Measurements from ENCODE around the gene SLC6A7. TPM values are rescaled to one million over a fixed set of nuclear protein-coding genes. Genes with fewer than 3 reads are reported as not detected.
A peak's percentile ranks its signal among the peaks of the same experiment; 100 is the strongest.

Gene SLC6A7
- total RNA-seq, 1 experiment from 2014 or later, result not detected

DNA sequence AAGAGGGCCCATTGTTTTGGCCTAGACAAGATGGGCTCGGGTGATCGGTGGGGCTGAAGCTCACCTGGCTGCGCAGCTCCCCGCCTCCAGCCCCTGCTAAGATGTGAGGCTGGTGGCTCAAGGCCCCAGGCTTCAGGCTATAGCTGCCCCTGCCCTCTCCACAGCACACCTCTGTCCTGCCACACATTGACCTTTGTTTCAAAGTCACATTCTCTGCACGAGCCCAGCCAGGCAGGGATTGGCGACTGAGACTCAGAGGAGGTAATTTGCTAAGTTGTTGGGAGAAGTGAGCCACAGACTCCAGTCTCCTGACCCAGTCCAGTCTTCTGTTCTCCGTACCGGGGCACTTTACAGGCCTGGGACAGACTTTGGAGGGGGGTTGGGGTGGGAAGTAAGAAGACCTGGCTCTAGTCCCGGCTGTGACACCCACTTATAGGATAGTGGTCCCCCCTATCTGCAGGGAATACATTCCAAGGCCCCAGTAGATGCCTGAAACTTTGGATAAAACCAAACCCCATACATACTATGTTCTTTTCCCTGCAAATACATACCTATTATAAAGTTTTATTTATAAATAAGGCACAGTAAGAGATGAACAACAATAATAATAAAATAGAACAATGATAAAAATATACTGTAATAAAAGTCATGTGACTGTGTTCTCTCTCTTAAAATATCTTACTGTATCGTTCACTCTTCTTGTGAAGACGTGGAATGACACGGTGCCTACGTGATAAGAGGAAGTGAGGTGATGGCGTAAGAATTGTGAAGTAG, 47.5 kb upstream of the SLC6A7 start:
- H3K36me3 ChIP-seq (ENCODE audit: low read depth), result no peaks in the 10 kb centered on the region
- peak overlapping the region; percentile 85; the same call in 1 of the 2 replicates for H3K27ac ChIP-seq
- TF ChIP-seq EZH2 (IDR thresholded peaks at IDR 0.05; ENCODE audit: low read depth) (no peak), CTCF (conservative IDR thresholded peaks at IDR 0.05) (no peak)
- no TSS peak for BruUV-seq (replicated peaks)
- peaks cover 17% of the 10 kb centered on the region for H3K4me1 ChIP-seq (replicated peaks; ENCODE audit: insufficient read depth)
- no peaks in the 10 kb centered on the region for H4K20me1 ChIP-seq (ENCODE audit: insufficient read depth)
- H3K9me3 ChIP-seq (ENCODE audit: insufficient read depth, low read depth), result no peaks in the 10 kb centered on the region
- ChIA-PET CTCF (interaction anchor here (0.5 kb wide), 1 partner anchor 268 kb away, joined by 4 read pairs; no protein-coding TSS in a partner anchor), POLR2A (ENCODE audit: unreplicated experiment) (interaction anchor here (0.6 kb wide), 1 partner anchor 822 kb away, joined by 3 read pairs; no protein-coding TSS in a partner anchor)
- H3K27me3 ChIP-seq (ENCODE audit: insufficient read depth, low read depth), result no peaks in the 10 kb centered on the region
- no peak for DNase-seq
- no peak overlapping the region for H2AFZ ChIP-seq
- no peak overlapping the region for H3K4me3 ChIP-seq
- H3F3A ChIP-seq (ENCODE audit: insufficient read depth, low read depth), result peaks cover 10% of the 10 kb centered on the region
- H3K4me2 ChIP-seq, result peak overlapping the region; percentile 62
- intact Hi-C loops (cut with micrococcal nuclease; ENCODE audit: unreplicated experiment), result no loop called here
- no peaks in the 10 kb centered on the region for H3K79me2 ChIP-seq (ENCODE audit: low read depth)
- H3K9me2 ChIP-seq (ENCODE audit: insufficient read depth), result no peaks in the 10 kb centered on the region

GRCh38 chr5:150142959-150143349, 46.9 kb upstream of the SLC6A7 start:
- TF ChIP-seq CTCF (conservative IDR thresholded peaks at IDR 0.05), result no peak
- ChIA-PET CTCF (no interaction called here), POLR2A (ENCODE audit: unreplicated experiment) (interaction anchor here (0.6 kb wide), 2 partner anchors 736 to 823 kb away, joined by 3 read pairs; no protein-coding TSS in a partner anchor)
- Histone ChIP-seq H3K9me3 (ENCODE audit: insufficient read depth, low read depth) (no peaks in the 10 kb centered on the region), H3K4me1 (replicated peaks; ENCODE audit: insufficient read depth) (peaks cover 17% of the 10 kb centered on the region), H3K4me2 (peak overlapping the region; percentile 62), H3K36me3 (ENCODE audit: low read depth) (no peaks in the 10 kb centered on the region), H3K27me3 (ENCODE audit: insufficient read depth, low read depth) (no peaks in the 10 kb centered on the region), H4K20me1 (ENCODE audit: insufficient read depth) (no peaks in the 10 kb centered on the region), H3K79me2 (ENCODE audit: low read depth) (no peaks in the 10 kb centered on the region), H3K4me3 (no peak overlapping the region), H3F3A (ENCODE audit: insufficient read depth, low read depth) (peaks cover 10% of the 10 kb centered on the region), H3K27ac (peak overlapping the region; percentile 85), H3K9me2 (ENCODE audit: insufficient read depth) (no peaks in the 10 kb centered on the region), H2AFZ (no peak overlapping the region)
- no TSS peak for BruUV-seq (replicated peaks)
- DNase-seq, result peak; percentile 42 to 65
- intact Hi-C loops (cut with micrococcal nuclease; ENCODE audit: unreplicated experiment), result no loop called here

DNA sequence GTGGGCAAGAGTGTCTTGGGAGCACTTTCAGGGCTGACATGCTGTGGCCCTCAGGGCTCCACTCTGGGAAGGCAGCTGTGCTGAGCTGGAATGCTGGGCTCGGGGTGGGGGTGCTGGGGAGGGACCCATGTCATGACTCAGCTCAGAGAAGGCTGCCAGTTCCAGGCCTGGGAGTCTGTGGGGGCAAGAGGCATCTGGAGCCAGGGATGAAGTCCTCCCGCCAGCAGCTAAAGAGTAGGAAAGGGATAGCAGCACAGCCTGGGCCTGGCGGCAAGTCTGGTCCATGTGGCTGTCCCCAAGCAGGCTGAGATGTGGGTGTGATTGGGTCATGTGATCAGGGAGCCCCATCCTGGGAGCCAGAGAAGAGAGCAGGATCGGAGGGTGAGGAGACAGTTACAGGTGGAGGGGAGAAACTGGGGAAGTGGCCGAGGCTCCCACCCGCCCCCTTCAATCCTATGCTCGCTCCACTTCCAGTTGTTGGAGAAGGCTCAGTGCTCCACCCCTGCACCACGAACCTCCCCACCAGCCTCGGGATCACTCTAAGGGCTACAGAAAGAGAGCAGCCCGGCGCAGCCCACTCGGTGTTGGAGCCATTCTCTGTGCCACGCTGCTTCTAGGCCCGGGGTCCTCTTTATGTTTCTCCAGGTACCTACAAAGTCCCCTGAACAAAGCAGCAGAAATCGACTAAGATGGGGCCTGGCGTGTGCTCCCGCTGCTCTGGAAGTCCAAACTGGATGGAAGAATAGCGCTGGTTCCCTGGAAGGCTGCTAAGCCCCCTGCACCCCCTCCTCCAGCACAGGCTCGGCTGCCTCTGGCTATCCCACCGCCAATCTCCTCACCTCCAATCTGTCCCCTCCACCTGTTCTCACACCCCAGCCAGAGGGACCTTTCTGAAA, 46.3 kb upstream of the SLC6A7 start:
- no peaks in the 10 kb centered on the region for H3K9me3 ChIP-seq (ENCODE audit: insufficient read depth, low read depth)
- ChIA-PET POLR2A (ENCODE audit: unreplicated experiment) (interaction anchor here (0.6 kb wide), 3 partner anchors 50 to 736 kb away, joined by 3 to 6 read pairs (median 3); no protein-coding TSS in a partner anchor), CTCF (no interaction called here)
- H3K79me2 ChIP-seq (ENCODE audit: low read depth), result no peaks in the 10 kb centered on the region
- H3K27me3 ChIP-seq (ENCODE audit: insufficient read depth, low read depth), result no peaks in the 10 kb centered on the region
- no peaks in the 10 kb centered on the region for H4K20me1 ChIP-seq (ENCODE audit: insufficient read depth)
- intact Hi-C loops (cut with micrococcal nuclease; ENCODE audit: unreplicated experiment), result no loop called here
- H3K27ac ChIP-seq, result peak overlapping the region; percentile 85
- H3K4me2 ChIP-seq, result peak overlapping the region; percentile 62
- no peaks in the 10 kb centered on the region for H3K36me3 ChIP-seq (ENCODE audit: low read depth)
- H3K9me2 ChIP-seq (ENCODE audit: insufficient read depth), result no peaks in the 10 kb centered on the region
- no peak overlapping the region for H3K4me3 ChIP-seq
- TF ChIP-seq CTCF (conservative IDR thresholded peaks at IDR 0.05) (no peak), EZH2 (IDR thresholded peaks at IDR 0.05; ENCODE audit: low read depth) (no peak)
- DNase-seq, result peak; percentile 46 to 72
- peaks cover 10% of the 10 kb centered on the region for H3F3A ChIP-seq (ENCODE audit: insufficient read depth, low read depth)
- no peak overlapping the region for H2AFZ ChIP-seq
- no TSS peak for BruUV-seq (replicated peaks)
- H3K4me1 ChIP-seq (replicated peaks; ENCODE audit: insufficient read depth), result peaks cover 17% of the 10 kb centered on the region

All from PC-9 (cell line).